Peyer's patch (tissue), 4 donors: Measurements from ENCODE around the gene ZCCHC14.

Experiments used
- CTCF ChIP-seq, 6 experiments: fragments of 450-650 bp in 4 of 6; fragments of 200-600 bp in 2 of 6; sonication (generic) in 1 of 6; IDR thresholded peaks; one replicate each; pipeline ENCODE4 v1.5.1; 2017 to 2019; ENCODE audit warnings: antibody characterized with exemption in 6 of 6, mild to moderate bottlenecking in 3 of 6, moderate library complexity in 1 of 6
- POLR2A ChIP-seq, 2 donors: fragments of 450-650 bp; IDR thresholded peaks; one replicate each; pipeline ENCODE4 v1.5.1; 2017; ENCODE audit warnings: antibody characterized with exemption in 2 of 2, mild to moderate bottlenecking in 2 of 2, moderate library complexity in 2 of 2

- TF ChIP-seq POLR2A (IDR thresholded peaks at IDR 0.05) (no peak), CTCF (IDR thresholded peaks at IDR 0.05) (peak in 2 of 6 experiments; percentile 12 to 25)
Observed at GRCh38 chr16:87380881-87381280, 111.9 kb downstream of the ZCCHC14 start.
